Left ventricle myocardium superior (tissue), 1 donor: Measurements from ENCODE around the gene FLACC1. TPM values are rescaled to one million over a fixed set of nuclear protein-coding genes. Genes with fewer than 3 reads are reported as not detected.

Experiments
- total RNA-seq: library from RNA; stranded (reverse); fragmentation: NEBNext Ultra II Directional; extraction: Animal tissue kit (Norgen Biotek cat#: 25700); gene quantifications from one replicate; pipeline ENCODE4 v1.2.1, GENCODE V29; 2021
- donor health status: DM: no; HTN: yes; CAD: no; lungs with severe emphysema.

FLACC1 gene
- total RNA-seq, 1 donor from 2014 or later, result 5.0 TPM

Other genes with a start within 250 kb of the FLACC1 start
- gene CFLAR, start 241.2 kb downstream of the FLACC1 start, total RNA-seq, result 252 TPM
- gene CASP10, start 174.2 kb downstream of the FLACC1 start, total RNA-seq, result 6.4 TPM
- 2.7 TPM for gene CASP8, start 96.8 kb downstream of the FLACC1 start, total RNA-seq
- 202 TPM for gene TRAK2, start 94.1 kb upstream of the FLACC1 start, total RNA-seq
- gene STRADB, start 94.4 kb upstream of the FLACC1 start, total RNA-seq, result 81.4 TPM